Neural progenitor cell (in vitro differentiated cells): Measurements from ENCODE around the gene EPPIN.

Source experiments
- EZH2 ChIP-seq: fragments of 200-600 bp; sonication (generic); IDR thresholded peaks from 2 replicates; pipeline ENCODE4 v1.6.1; 2017; ENCODE audit warnings: antibody characterized with exemption, mild to moderate bottlenecking, moderate library complexity
- TF ChIP-seq, protein P1 (sequence below): fragments of 200-600 bp; sonication (generic); IDR thresholded peaks from 2 replicates; pipeline ENCODE4 v1.5.1; 2017; ENCODE audit warnings: antibody characterized with exemption, mild to moderate bottlenecking

DNA sequence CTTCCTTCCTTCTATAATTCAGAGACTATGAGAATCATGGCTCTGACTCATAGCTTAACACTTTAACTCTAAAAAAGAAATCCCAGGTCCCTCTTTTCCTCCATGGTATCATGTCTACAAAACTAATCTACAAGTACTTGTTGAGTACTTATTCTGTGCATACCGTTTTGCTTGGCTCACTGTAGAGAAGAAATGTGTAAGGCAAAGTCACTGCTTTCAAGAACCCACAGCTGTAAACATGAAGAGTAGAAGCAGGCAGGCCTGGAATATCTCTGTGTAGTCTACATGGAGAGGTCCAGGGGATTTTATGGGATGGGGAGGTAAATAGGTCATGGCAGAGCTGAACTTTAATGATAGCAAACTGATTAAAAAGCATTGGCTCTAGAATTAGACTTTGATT lies 45.6 kb downstream of the EPPIN start:
- TF ChIP-seq, protein P1, sequence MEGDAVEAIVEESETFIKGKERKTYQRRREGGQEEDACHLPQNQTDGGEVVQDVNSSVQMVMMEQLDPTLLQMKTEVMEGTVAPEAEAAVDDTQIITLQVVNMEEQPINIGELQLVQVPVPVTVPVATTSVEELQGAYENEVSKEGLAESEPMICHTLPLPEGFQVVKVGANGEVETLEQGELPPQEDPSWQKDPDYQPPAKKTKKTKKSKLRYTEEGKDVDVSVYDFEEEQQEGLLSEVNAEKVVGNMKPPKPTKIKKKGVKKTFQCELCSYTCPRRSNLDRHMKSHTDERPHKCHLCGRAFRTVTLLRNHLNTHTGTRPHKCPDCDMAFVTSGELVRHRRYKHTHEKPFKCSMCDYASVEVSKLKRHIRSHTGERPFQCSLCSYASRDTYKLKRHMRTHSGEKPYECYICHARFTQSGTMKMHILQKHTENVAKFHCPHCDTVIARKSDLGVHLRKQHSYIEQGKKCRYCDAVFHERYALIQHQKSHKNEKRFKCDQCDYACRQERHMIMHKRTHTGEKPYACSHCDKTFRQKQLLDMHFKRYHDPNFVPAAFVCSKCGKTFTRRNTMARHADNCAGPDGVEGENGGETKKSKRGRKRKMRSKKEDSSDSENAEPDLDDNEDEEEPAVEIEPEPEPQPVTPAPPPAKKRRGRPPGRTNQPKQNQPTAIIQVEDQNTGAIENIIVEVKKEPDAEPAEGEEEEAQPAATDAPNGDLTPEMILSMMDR: no peak
- no peak for TF ChIP-seq EZH2
